ENCODE results near the gene DIDO1. TPM values are rescaled to one million over a fixed set of nuclear protein-coding genes. Genes with fewer than 3 reads are reported as not detected.
A peak's percentile ranks its signal among the peaks of the same experiment; 100 is the strongest.
"Not testable (repeated sequence)": the region's sequence is repeated elsewhere in the genome, so short reads cannot be mapped to it uniquely, and the experiment has no call there.

The DIDO1 gene
- total and polyA plus RNA-seq, 9 donors: 35.0 to 42.0 (median 38.2) TPM

GRCh38 chr20:62854121-62854520 is 72.2 kb downstream of the DIDO1 start:
- Histone ChIP-seq H3K36me3 (ENCODE audit: control insufficient read depth, insufficient read depth, low read length) (peaks cover 40% of the 10 kb centered on the region), H3K4me3 (ENCODE audit: low read length) (no peak overlapping the region), H3K27me3 (ENCODE audit: control insufficient read depth, insufficient read depth, low read length) (no peaks in the 10 kb centered on the region), H3K27ac (ENCODE audit: low read length) (no peak overlapping the region), H3K4me1 (ENCODE audit: control insufficient read depth, insufficient read depth, low read length) (peaks cover 2% of the 10 kb centered on the region), H3K9me3 (replicated peaks; ENCODE audit: control insufficient read depth, low read depth, low read length) (no peaks in the 10 kb centered on the region)
- WGBS (ENCODE audit: insufficient coverage): 94% methylated on average over 13 of the region's 13 CpGs
- DNase-seq: no peak

- H3K4me1 ChIP-seq (ENCODE audit: control insufficient read depth, insufficient read depth, low read length); H3K27me3 ChIP-seq (ENCODE audit: control insufficient read depth, insufficient read depth, low read length); H3K4me3 ChIP-seq (ENCODE audit: low read length); DNase-seq; H3K9me3 ChIP-seq (replicated peaks; ENCODE audit: control insufficient read depth, low read depth, low read length); H3K27ac ChIP-seq (ENCODE audit: low read length): not testable (repeated sequence)
- peaks cover 40% of the 10 kb centered on the region for H3K36me3 ChIP-seq (ENCODE audit: control insufficient read depth, insufficient read depth, low read length)
- 96% methylated on average over 3 of the region's 6 CpGs for WGBS (ENCODE audit: insufficient coverage)
These were observed 73.0 kb downstream of the DIDO1 start for GRCh38 chr20:62853304-62853703.

GRCh38 chr20:62852841-62853240 is 73.5 kb downstream of the DIDO1 start:
- Histone ChIP-seq H3K27me3 (ENCODE audit: control insufficient read depth, insufficient read depth, low read length) (no peaks in the 10 kb centered on the region), H3K4me3 (ENCODE audit: low read length) (no peak overlapping the region), H3K9me3 (replicated peaks; ENCODE audit: control insufficient read depth, low read depth, low read length) (no peaks in the 10 kb centered on the region), H3K4me1 (ENCODE audit: control insufficient read depth, insufficient read depth, low read length) (peaks cover 3% of the 10 kb centered on the region), H3K27ac (ENCODE audit: low read length) (no peak overlapping the region), H3K36me3 (ENCODE audit: control insufficient read depth, insufficient read depth, low read length) (peaks cover 40% of the 10 kb centered on the region)
- 97% methylated on average over 11 of the region's 12 CpGs for WGBS (ENCODE audit: insufficient coverage)
- DNase-seq: no peak

GRCh38 chr20:62852196-62852595 is 74.1 kb downstream of the DIDO1 start:
- Histone ChIP-seq H3K4me1 (ENCODE audit: control insufficient read depth, insufficient read depth, low read length) (peaks cover 5% of the 10 kb centered on the region), H3K27ac (ENCODE audit: low read length) (no peak overlapping the region), H3K4me3 (ENCODE audit: low read length) (no peak overlapping the region), H3K36me3 (ENCODE audit: control insufficient read depth, insufficient read depth, low read length) (peaks cover 37% of the 10 kb centered on the region), H3K27me3 (ENCODE audit: control insufficient read depth, insufficient read depth, low read length) (no peaks in the 10 kb centered on the region), H3K9me3 (replicated peaks; ENCODE audit: control insufficient read depth, low read depth, low read length) (no peaks in the 10 kb centered on the region)
- WGBS (ENCODE audit: insufficient coverage): 87% methylated on average over 8 of the region's 8 CpGs
- no peak for DNase-seq

- Histone ChIP-seq H3K4me3 (ENCODE audit: low read length) (no peak overlapping the region), H3K4me1 (ENCODE audit: control insufficient read depth, insufficient read depth, low read length) (peaks cover 8% of the 10 kb centered on the region), H3K27ac (ENCODE audit: low read length) (no peak overlapping the region), H3K27me3 (ENCODE audit: control insufficient read depth, insufficient read depth, low read length) (no peaks in the 10 kb centered on the region), H3K36me3 (ENCODE audit: control insufficient read depth, insufficient read depth, low read length) (peaks cover 34% of the 10 kb centered on the region), H3K9me3 (replicated peaks; ENCODE audit: control insufficient read depth, low read depth, low read length) (no peaks in the 10 kb centered on the region)
- WGBS (ENCODE audit: insufficient coverage): 83% methylated on average over 20 of the region's 22 CpGs
- no peak for DNase-seq
These were observed 75.9 kb downstream of the DIDO1 start for GRCh38 chr20:62850333-62850974.

- peaks cover 8% of the 10 kb centered on the region for H3K4me1 ChIP-seq (ENCODE audit: control insufficient read depth, insufficient read depth, low read length)
- no peak overlapping the region for H3K27ac ChIP-seq (ENCODE audit: low read length)
- no peaks in the 10 kb centered on the region for H3K9me3 ChIP-seq (replicated peaks; ENCODE audit: control insufficient read depth, low read depth, low read length)
- DNase-seq: no peak
- H3K27me3 ChIP-seq (ENCODE audit: control insufficient read depth, insufficient read depth, low read length): no peaks in the 10 kb centered on the region
- H3K4me3 ChIP-seq (ENCODE audit: low read length): no peak overlapping the region
- H3K36me3 ChIP-seq (ENCODE audit: control insufficient read depth, insufficient read depth, low read length): peaks cover 36% of the 10 kb centered on the region
These were observed 76.9 kb downstream of the DIDO1 start for GRCh38 chr20:62849431-62849830.

- 93% methylated on average over 5 of the region's 7 CpGs for WGBS (ENCODE audit: insufficient coverage)
- not testable (repeated sequence) for H3K9me3 ChIP-seq (replicated peaks; ENCODE audit: control insufficient read depth, low read depth, low read length); H3K4me3 ChIP-seq (ENCODE audit: low read length); H3K4me1 ChIP-seq (ENCODE audit: control insufficient read depth, insufficient read depth, low read length); H3K27me3 ChIP-seq (ENCODE audit: control insufficient read depth, insufficient read depth, low read length); H3K27ac ChIP-seq (ENCODE audit: low read length); DNase-seq
- peaks cover 30% of the 10 kb centered on the region for H3K36me3 ChIP-seq (ENCODE audit: control insufficient read depth, insufficient read depth, low read length)
These were observed 77.4 kb downstream of the DIDO1 start for GRCh38 chr20:62848917-62849316.

GRCh38 chr20:62846166-62846890 is 80.0 kb downstream of the DIDO1 start:
- H3K27ac ChIP-seq (ENCODE audit: low read length): no peak overlapping the region
- H3K4me1 ChIP-seq (ENCODE audit: control insufficient read depth, insufficient read depth, low read length): peaks cover 8% of the 10 kb centered on the region
- H3K36me3 ChIP-seq (ENCODE audit: control insufficient read depth, insufficient read depth, low read length): peaks cover 19% of the 10 kb centered on the region
- peak; percentile 44 for DNase-seq
- H3K9me3 ChIP-seq (replicated peaks; ENCODE audit: control insufficient read depth, low read depth, low read length): no peaks in the 10 kb centered on the region
- H3K27me3 ChIP-seq (ENCODE audit: control insufficient read depth, insufficient read depth, low read length): no peaks in the 10 kb centered on the region
- no peak overlapping the region for H3K4me3 ChIP-seq (ENCODE audit: low read length)
- 66% methylated on average over 9 of the region's 19 CpGs for WGBS (ENCODE audit: insufficient coverage)

GRCh38 chr20:62845416-62846160 is 80.7 kb downstream of the DIDO1 start:
- H3K36me3 ChIP-seq (ENCODE audit: control insufficient read depth, insufficient read depth, low read length): peaks cover 18% of the 10 kb centered on the region
- H3K27ac ChIP-seq (ENCODE audit: low read length): no peak overlapping the region
- no peak overlapping the region for H3K4me3 ChIP-seq (ENCODE audit: low read length)
- WGBS (ENCODE audit: insufficient coverage): 68% methylated on average over 8 of the region's 16 CpGs
- H3K4me1 ChIP-seq (ENCODE audit: control insufficient read depth, insufficient read depth, low read length): peaks cover 8% of the 10 kb centered on the region
- DNase-seq: peak; percentile 51
- H3K27me3 ChIP-seq (ENCODE audit: control insufficient read depth, insufficient read depth, low read length): no peaks in the 10 kb centered on the region
- no peaks in the 10 kb centered on the region for H3K9me3 ChIP-seq (replicated peaks; ENCODE audit: control insufficient read depth, low read depth, low read length)

- no peak overlapping the region for H3K4me3 ChIP-seq (ENCODE audit: low read length)
- WGBS (ENCODE audit: insufficient coverage): 100% methylated on average over 3 of the region's 7 CpGs
- no peak overlapping the region for H3K27ac ChIP-seq (ENCODE audit: low read length)
- H3K9me3 ChIP-seq (replicated peaks; ENCODE audit: control insufficient read depth, low read depth, low read length): no peaks in the 10 kb centered on the region
- peaks cover 8% of the 10 kb centered on the region for H3K4me1 ChIP-seq (ENCODE audit: control insufficient read depth, insufficient read depth, low read length)
- H3K27me3 ChIP-seq (ENCODE audit: control insufficient read depth, insufficient read depth, low read length): peaks cover 6% of the 10 kb centered on the region
- H3K36me3 ChIP-seq (ENCODE audit: control insufficient read depth, insufficient read depth, low read length): peaks cover 8% of the 10 kb centered on the region
- no peak for DNase-seq
These were observed 82.1 kb downstream of the DIDO1 start for GRCh38 chr20:62844182-62844581.

Measured in muscle of leg (tissue), 11 donors.